GM18526 (cell line): ENCODE results near the gene CPO.

Experiments used
- POLR2A ChIP-seq: IDR thresholded peaks from 3 replicates; pipeline ENCODE4 v1.6.1; 2011; ENCODE audit not compliant: insufficient read length; ENCODE audit errors: extremely low read depth

CPO gene

DNA sequence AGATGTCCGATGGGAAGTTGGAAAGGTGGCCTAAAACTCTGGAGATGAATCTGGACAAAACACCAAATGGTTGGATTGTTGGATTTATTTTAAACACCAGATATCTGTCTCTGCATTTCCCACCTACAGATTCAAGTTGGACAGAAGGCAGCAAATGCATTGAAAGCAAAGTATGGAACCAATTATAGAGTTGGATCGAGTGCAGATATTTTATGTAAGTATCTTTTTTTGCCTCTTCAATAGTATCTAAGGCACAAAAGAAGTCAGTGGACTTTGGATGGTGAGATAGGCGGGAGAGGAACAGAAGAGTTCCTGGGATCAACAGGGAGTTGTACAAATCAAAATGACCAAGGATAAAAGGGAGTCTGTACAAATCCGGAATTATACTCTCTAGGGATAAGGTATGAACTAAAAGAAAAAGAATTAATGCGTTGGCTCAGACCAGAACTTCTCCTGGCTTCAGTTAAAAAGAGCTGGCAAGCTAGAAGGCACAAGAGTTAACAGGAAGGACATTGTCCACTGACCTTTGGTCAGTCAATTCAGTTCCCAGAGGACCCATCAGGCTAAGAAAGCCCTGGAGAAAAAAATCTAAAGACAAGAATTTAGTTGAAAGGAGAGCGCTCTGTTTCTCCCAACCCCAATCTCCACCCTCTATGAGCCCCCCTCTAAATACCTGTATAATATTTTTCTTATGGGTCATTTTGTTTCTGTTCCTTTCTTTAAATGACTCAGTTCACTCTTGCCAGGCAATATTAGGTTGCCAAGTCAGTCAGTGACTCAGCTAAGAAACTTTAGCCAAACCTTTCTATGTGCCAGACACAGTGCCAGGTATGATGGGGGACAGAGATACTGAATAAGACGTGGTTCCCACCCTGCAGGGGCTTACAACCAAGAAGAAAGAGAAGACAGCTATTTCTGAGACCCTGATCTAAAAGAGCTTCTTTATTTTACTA, 29.1 kb downstream of the CPO start:
- TF ChIP-seq POLR2A = no peak

GRCh38 chr2:206969192-206969591, 29.9 kb downstream of the CPO start:
- no peak for TF ChIP-seq POLR2A

- no peak for TF ChIP-seq POLR2A
Measured at GRCh38 chr2:206970589-206971360, 31.5 kb downstream of the CPO start.

GRCh38 chr2:206971805-206972204, 32.5 kb downstream of the CPO start:
- TF ChIP-seq POLR2A = no peak

- TF ChIP-seq POLR2A = no peak
Measured at GRCh38 chr2:206974551-206974950, 35.2 kb downstream of the CPO start.

- TF ChIP-seq POLR2A = no peak
Measured at GRCh38 chr2:206978746-206979145, 39.4 kb downstream of the CPO start.

GRCh38 chr2:206979365-206979764, 40.0 kb downstream of the CPO start:
- no peak for TF ChIP-seq POLR2A

- no peak for TF ChIP-seq POLR2A
Measured at GRCh38 chr2:206979922-206980321, 40.6 kb downstream of the CPO start.

DNA sequence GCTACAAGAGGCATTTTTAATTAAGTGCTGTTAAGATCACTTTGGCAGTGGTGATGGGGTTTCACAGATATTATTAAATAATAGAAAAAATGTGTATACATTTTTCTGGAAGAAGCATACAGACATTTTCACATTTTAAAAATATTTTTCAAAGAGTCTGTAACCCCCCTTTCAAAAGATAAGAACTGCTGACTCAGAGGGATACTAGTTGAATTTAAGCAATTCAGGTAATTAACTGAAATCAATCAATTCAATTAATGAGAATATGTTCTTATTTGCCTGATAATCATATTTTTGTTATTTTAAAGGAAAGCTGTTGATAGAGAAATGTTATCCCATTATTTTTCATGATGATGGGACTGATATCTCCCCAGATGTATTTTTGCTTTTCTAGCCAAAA, 41.1 kb downstream of the CPO start:
- no peak for TF ChIP-seq POLR2A

DNA sequence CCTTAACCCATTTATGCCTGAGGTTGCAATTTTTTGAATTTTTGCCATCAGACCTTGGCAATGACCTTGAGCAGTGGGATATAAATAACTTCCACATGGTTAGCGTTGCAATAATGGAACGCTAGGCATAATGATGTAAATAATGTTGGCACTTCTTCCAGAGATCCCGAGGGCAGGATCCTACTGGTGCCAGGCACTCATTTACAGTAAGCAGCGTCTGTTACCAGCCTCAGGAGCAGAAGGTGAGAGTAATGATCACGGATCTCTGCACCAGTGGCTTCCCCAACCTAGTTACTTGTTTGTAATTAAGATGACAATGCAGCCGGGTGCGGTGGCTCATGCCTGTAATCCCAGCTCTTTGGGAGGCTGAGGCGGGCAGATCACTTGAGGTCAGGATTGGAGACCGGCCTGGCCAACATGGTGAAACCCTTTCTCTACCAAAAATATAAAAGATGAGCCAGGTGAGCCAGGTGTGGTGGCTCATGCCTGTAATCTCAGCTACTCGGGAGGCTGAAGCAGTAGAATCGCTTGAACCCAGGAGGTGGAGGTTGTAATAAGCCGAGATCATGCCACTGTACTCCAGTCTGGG, 41.9 kb downstream of the CPO start:
- no peak for TF ChIP-seq POLR2A

DNA sequence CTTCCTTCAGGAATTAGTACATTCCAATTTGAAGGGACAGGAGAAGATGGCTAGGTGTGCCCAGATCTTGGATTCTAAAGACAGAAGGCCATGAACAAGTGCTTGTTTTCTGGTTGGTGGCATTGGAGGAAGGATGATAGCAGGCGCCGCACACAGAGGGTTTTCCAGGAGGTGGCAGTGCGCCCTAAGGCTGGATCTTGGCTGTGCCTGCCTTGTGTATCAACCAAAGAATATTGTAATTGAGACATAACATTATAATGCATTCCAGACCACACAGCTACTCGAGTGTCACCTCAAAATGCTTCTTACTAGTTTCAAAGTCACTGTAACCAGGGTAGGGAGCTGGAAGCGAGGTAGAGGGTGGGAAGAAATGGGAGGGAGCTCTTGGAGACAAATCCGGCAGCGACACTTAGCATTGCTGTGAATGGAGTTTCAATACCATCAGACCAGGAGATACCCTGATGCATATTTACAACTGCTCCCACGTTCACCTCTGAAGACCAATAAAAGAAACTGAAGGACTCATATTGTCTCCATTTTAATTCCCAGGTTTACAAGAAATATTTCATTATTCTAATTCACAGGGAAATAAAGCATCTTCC, 42.5 kb downstream of the CPO start:
- no peak for TF ChIP-seq POLR2A

GRCh38 chr2:206982360-206982955, 43.1 kb downstream of the CPO start:
- no peak for TF ChIP-seq POLR2A

DNA sequence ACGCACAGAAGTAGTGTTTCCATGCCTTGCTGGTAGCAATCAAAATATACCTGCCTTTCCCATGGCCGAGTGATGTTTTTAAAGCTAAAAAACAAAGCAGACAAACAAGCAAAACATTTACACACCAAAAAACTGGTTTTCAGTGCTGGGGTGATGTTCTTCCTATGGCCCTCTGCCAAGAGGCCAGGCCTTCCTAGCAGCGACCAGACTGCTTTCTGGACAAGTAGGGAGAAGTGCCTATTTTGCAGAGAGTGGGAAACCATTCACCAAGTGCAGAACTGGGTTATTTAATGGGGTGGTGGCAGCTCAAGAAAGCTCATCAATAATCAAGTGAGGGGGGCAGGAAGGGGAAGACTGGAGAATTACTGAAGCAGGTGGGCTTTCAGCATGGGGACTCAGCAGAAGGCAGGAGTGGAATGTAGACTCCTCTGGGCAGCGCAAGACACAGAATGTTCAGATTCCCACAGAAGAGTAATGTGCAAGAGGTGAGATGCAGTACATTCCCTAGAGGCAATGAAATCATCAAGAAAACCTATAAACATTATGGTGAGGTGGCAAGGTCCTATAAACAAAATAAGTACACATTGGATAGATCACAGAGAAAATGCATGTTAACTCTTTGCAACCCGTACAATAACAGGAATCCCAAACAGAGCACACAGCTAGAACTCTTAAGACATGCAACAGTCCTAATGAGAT, 44.0 kb downstream of the CPO start:
- TF ChIP-seq POLR2A = no peak

- TF ChIP-seq POLR2A = no peak
Measured at GRCh38 chr2:206984206-206984605, 44.9 kb downstream of the CPO start.

- TF ChIP-seq POLR2A = no peak
Measured at GRCh38 chr2:206986943-206987342, 47.6 kb downstream of the CPO start.

DNA sequence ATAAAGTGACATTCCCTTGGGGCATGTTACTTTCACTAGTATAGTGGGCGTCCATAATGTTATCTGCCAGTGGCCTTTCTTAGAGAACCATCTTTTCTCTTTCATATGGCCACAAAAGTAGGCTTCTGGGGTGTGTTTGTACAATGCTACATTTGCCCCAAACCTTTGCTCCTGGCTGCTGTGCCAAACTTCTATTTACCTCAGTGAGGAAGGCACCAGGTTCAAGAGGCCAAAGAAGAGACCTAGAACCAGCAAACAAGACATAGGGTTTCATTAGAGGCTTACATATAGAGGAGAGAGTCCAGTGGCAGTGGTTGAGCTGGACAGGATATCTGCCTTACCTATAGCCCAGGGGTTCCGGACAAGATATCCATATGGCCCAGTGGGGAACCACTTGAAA, 48.5 kb downstream of the CPO start:
- TF ChIP-seq POLR2A = no peak
